AG04449 (cell line): ENCODE results near the gene SMC5.
"Not testable (repeated sequence)": the region's sequence is repeated elsewhere in the genome, so short reads cannot be mapped to it uniquely, and the experiment has no call there.

Source experiments
- CTCF ChIA-PET: fragments of 350-600 bp; formaldehyde crosslinking; extraction: SDS; loops from one replicate; lab custom pipeline; 2021; ENCODE audit warnings: antibody characterized with exemption; lab: Yijun Ruan, JAX
- POLR2A ChIA-PET: fragments of 400-600, 350-600 bp; formaldehyde crosslinking; extraction: SDS; loops from one replicate; lab custom pipeline; 2020; ENCODE audit warnings: antibody characterized with exemption, inconsistent platforms; lab: Yijun Ruan, JAX
- DNase-seq: peaks from one replicate; pipeline ENCODE4 v3.0.0-alpha.2; 2010; ENCODE audit warnings: low read depth, low spot score
- H3K4me3 ChIP-seq: 2 replicates; pipeline ENCODE4 v1.5.1; 2011; ENCODE audit warnings: low read depth, mild to moderate bottlenecking, control low read depth, low read length
- TF ChIP-seq, protein P1 (sequence below): IDR thresholded peaks from one replicate; pipeline ENCODE4 v1.5.1; 2011; ENCODE audit warnings: mild to moderate bottlenecking, moderate library complexity, low read length, control low read depth, inconsistent platforms; ENCODE audit not compliant: insufficient read depth; ENCODE audit errors: missing control alignments

SMC5 gene

GRCh38 chr9:70228611-70229010 is 30.2 kb upstream of the SMC5 start:
- ChIA-PET POLR2A (no interaction called here), CTCF (interaction anchor here (0.9 to 8.1 kb wide), 10 partner anchors 10 to 555 kb away, joined by 3 to 83 read pairs (median 8); no protein-coding TSS in a partner anchor)
- DNase-seq, result no peak
- H3K4me3 ChIP-seq, result no peak overlapping the region
- TF ChIP-seq, protein P1, sequence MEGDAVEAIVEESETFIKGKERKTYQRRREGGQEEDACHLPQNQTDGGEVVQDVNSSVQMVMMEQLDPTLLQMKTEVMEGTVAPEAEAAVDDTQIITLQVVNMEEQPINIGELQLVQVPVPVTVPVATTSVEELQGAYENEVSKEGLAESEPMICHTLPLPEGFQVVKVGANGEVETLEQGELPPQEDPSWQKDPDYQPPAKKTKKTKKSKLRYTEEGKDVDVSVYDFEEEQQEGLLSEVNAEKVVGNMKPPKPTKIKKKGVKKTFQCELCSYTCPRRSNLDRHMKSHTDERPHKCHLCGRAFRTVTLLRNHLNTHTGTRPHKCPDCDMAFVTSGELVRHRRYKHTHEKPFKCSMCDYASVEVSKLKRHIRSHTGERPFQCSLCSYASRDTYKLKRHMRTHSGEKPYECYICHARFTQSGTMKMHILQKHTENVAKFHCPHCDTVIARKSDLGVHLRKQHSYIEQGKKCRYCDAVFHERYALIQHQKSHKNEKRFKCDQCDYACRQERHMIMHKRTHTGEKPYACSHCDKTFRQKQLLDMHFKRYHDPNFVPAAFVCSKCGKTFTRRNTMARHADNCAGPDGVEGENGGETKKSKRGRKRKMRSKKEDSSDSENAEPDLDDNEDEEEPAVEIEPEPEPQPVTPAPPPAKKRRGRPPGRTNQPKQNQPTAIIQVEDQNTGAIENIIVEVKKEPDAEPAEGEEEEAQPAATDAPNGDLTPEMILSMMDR, result no peak

DNA sequence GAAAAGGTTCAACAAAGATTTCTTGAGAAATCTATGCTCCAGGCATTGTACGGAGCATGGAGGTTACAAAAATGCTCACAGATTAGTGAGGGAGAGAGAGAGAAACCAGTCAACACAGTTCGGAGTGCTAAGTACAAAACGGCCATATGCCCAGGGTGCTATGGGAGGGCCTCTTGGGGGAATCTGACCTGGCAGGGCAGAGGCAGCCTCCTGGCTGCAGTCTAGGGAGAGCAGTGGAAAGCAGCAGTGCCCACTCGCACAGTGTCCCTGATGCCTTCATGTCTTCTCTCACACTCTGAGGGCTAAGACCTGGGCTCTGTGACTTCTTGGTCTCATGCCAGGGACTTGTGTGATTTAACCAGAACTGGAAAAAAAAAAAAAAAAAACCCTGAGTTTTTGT is 29.8 kb upstream of the SMC5 start:
- H3K4me3 ChIP-seq, result no peak overlapping the region
- DNase-seq, result no peak
- TF ChIP-seq, protein P1, result no peak
- ChIA-PET CTCF (interaction anchor here (1.0 to 8.1 kb wide), 19 partner anchors 10 to 808 kb away, joined by 3 to 83 read pairs (median 6); no protein-coding TSS in a partner anchor), POLR2A (no interaction called here)

DNA sequence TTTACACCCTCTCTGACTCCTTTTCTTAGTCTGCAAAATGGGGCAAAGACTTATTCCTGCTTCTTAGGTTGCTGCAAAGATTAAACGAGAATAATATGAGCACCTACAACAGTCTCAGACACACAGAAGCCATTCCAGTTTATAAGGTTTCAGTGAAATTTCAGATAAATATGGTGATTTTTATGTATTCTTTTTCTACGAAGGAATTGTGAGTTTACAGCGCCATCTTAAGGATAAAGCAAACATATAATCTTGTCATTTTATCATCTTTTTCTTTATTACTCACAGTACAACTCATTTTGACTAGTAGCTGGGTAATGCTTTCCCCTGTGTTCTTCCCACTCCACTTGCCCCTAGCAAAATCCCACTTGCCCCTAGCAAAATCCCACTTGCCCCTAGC is 29.2 kb upstream of the SMC5 start:
- ChIA-PET POLR2A (no interaction called here), CTCF (interaction anchor here (0.6 to 8.1 kb wide), 28 partner anchors 9 to 808 kb away, joined by 3 to 83 read pairs (median 5); no protein-coding TSS in a partner anchor)
- TF ChIP-seq, protein P1, result peak; percentile 35
- no peak for DNase-seq
- no peak overlapping the region for H3K4me3 ChIP-seq

GRCh38 chr9:70232476-70232875 is 26.3 kb upstream of the SMC5 start:
- TF ChIP-seq, protein P1, result no peak
- CTCF ChIA-PET, result interaction anchor here (0.7 to 8.1 kb wide), 4 partner anchors 9 to 498 kb away, joined by 3 to 83 read pairs (median 4); no protein-coding TSS in a partner anchor
- DNase-seq, result no peak
- no peak overlapping the region for H3K4me3 ChIP-seq
- POLR2A ChIA-PET, result no interaction called here

GRCh38 chr9:70234208-70234607 is 24.6 kb upstream of the SMC5 start:
- POLR2A ChIA-PET, H3K4me3 ChIP-seq, DNase-seq: not testable (repeated sequence)
- CTCF ChIA-PET, result interaction anchor here (1.0 kb wide), 1 partner anchor 121 kb away, joined by 4 read pairs; no protein-coding TSS in a partner anchor

DNA sequence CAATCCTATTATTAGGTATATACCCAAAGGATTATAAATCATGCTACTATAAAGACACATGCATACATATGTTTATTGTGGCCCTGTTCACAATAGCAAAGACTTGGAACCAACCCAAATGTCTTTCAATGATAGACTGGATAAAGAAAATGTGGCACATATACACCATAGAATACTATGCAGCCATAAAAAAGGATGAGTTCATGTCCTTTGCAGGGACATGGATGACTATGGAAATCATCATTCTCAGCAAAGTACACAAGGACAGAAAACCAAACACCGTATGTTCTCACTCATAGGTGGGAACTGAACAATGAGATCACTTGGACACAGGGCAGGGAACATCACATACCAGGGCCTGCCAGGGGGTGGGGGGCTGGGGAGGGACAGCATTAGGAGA is 12.8 kb upstream of the SMC5 start:
- POLR2A ChIA-PET, CTCF ChIA-PET, DNase-seq, H3K4me3 ChIP-seq: not testable (repeated sequence)

- ChIA-PET POLR2A (no interaction called here), CTCF (interaction anchor here (1.1 kb wide), 1 partner anchor 20 kb away, joined by 3 read pairs; no protein-coding TSS in a partner anchor)
- no peak overlapping the region for H3K4me3 ChIP-seq
- no peak for DNase-seq
- TF ChIP-seq, protein P1, result no peak
These were observed 8.6 kb upstream of the SMC5 start for GRCh38 chr9:70250221-70250620.
